ENCODE results near the gene ZNF780A. TPM values are rescaled to one million over a fixed set of nuclear protein-coding genes. Genes with fewer than 3 reads are reported as not detected.

Gene ZNF780A
- total RNA-seq, 1 donor from 2014 or later = 19.4 TPM

DNA sequence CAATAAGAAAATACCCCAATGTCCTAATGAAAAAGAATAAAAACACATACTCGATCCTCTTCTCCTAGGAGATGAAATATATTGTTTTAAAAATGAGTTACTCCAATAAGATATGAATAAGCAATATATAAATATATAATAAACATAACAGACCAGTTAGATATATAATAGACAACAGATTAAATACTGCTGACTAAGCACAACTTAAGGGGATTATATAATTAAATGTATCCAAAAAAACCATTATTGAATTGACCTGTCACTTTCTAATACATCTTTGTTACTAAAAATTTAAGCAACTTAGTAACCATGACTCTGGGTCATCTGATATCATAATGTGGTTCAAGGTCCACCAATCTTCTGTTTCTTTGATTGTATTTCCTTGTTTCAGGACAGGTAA lies 20.7 kb downstream of the ZNF780A start:
- Mint-ChIP-seq H3K36me3 (ENCODE audit: low read depth, unreplicated experiment) (peaks cover 42% of the 10 kb centered on the region), H3K4me1 (ENCODE audit: unreplicated experiment) (no peaks in the 10 kb centered on the region), H3K9me3 (ENCODE audit: unreplicated experiment) (peaks cover 6% of the 10 kb centered on the region), H3K4me3 (ENCODE audit: unreplicated experiment) (no peak overlapping the region), H3K27me3 (ENCODE audit: unreplicated experiment) (peaks cover 1% of the 10 kb centered on the region), H3K27ac (ENCODE audit: unreplicated experiment) (no peak overlapping the region)
- no peak for DNase-seq (ENCODE audit: low spot score)
- TF ChIP-seq, protein P1, sequence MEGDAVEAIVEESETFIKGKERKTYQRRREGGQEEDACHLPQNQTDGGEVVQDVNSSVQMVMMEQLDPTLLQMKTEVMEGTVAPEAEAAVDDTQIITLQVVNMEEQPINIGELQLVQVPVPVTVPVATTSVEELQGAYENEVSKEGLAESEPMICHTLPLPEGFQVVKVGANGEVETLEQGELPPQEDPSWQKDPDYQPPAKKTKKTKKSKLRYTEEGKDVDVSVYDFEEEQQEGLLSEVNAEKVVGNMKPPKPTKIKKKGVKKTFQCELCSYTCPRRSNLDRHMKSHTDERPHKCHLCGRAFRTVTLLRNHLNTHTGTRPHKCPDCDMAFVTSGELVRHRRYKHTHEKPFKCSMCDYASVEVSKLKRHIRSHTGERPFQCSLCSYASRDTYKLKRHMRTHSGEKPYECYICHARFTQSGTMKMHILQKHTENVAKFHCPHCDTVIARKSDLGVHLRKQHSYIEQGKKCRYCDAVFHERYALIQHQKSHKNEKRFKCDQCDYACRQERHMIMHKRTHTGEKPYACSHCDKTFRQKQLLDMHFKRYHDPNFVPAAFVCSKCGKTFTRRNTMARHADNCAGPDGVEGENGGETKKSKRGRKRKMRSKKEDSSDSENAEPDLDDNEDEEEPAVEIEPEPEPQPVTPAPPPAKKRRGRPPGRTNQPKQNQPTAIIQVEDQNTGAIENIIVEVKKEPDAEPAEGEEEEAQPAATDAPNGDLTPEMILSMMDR (IDR thresholded peaks at IDR 0.05; ENCODE audit: unreplicated experiment) = no peak

DNA sequence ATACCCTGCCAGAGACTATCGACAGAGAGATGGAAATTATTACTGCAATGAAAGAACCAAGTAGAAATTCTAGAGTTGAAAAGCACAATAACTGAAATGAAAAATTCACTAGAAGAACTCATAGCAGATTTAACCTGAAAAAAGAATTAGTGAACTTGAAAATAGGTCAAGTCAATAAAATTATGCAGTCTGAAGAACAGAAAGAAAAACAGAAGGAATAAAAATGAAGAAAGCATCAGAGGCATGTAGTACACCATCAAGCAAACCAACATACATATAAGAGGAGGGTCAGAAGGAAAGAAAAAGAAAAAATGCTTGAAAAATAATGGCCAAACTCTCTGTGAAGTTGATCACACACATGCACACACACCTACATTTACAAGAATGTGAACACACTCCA lies 31.1 kb downstream of the ZNF780A start:
- H3K36me3 Mint-ChIP-seq (ENCODE audit: low read depth, unreplicated experiment) = peaks cover 6% of the 10 kb centered on the region
- peaks cover 7% of the 10 kb centered on the region for H3K9me3 Mint-ChIP-seq (ENCODE audit: unreplicated experiment)
- no peak for DNase-seq (ENCODE audit: low spot score)
- H3K4me3 Mint-ChIP-seq (ENCODE audit: unreplicated experiment) = no peak overlapping the region
- no peak overlapping the region for H3K27ac Mint-ChIP-seq (ENCODE audit: unreplicated experiment)
- TF ChIP-seq, protein P1 (IDR thresholded peaks at IDR 0.05; ENCODE audit: unreplicated experiment) = no peak
- peaks cover 16% of the 10 kb centered on the region for H3K4me1 Mint-ChIP-seq (ENCODE audit: unreplicated experiment)
- H3K27me3 Mint-ChIP-seq (ENCODE audit: unreplicated experiment) = peaks cover 7% of the 10 kb centered on the region

DNA sequence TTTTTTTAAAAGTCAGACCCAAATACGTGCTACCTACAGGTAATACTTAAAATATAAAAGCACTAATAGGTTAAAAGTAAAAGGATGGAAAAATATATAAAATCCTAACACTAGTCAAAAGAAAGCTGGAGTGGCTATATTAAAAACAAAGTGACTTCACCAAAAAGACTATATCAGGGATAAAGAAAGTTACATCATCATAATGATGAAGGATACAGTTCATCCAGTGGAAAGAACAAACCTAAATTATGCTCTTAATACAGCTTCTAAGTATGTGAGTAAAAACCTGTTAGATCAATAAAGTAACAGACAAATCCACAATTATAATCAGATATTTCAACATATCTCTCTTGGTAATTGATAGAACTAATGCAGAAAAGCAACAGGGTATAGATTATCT lies 33.6 kb downstream of the ZNF780A start:
- Mint-ChIP-seq H3K27me3 (ENCODE audit: unreplicated experiment) (peaks cover 7% of the 10 kb centered on the region), H3K27ac (ENCODE audit: unreplicated experiment) (no peak overlapping the region), H3K4me1 (ENCODE audit: unreplicated experiment) (peaks cover 18% of the 10 kb centered on the region), H3K9me3 (ENCODE audit: unreplicated experiment) (peaks cover 7% of the 10 kb centered on the region), H3K4me3 (ENCODE audit: unreplicated experiment) (peak overlapping the region; percentile 100), H3K36me3 (ENCODE audit: low read depth, unreplicated experiment) (peaks cover 6% of the 10 kb centered on the region)
- TF ChIP-seq, protein P1 (IDR thresholded peaks at IDR 0.05; ENCODE audit: unreplicated experiment) = no peak
- no peak for DNase-seq (ENCODE audit: low spot score)

DNA sequence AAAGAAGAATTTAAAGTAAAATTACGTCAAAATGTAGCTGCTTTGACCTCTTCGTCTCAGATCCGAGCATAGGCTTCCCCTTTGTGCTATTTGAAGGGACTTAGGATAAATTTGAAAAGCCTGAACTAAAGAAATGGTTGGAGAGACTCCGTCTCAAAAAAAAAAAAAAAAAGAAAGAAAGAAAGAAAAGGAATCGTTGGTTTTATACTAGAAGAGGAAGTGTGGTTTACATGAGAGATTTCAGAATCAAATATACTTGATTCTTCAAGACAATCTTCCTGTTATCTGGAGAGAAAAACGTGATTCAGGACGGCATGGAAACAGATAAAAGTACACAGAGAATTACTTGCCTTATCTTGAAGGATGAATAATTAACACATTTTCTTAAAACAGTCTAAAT lies 34.2 kb downstream of the ZNF780A start:
- peak overlapping the region; percentile 100 for H3K4me3 Mint-ChIP-seq (ENCODE audit: unreplicated experiment)

DNA sequence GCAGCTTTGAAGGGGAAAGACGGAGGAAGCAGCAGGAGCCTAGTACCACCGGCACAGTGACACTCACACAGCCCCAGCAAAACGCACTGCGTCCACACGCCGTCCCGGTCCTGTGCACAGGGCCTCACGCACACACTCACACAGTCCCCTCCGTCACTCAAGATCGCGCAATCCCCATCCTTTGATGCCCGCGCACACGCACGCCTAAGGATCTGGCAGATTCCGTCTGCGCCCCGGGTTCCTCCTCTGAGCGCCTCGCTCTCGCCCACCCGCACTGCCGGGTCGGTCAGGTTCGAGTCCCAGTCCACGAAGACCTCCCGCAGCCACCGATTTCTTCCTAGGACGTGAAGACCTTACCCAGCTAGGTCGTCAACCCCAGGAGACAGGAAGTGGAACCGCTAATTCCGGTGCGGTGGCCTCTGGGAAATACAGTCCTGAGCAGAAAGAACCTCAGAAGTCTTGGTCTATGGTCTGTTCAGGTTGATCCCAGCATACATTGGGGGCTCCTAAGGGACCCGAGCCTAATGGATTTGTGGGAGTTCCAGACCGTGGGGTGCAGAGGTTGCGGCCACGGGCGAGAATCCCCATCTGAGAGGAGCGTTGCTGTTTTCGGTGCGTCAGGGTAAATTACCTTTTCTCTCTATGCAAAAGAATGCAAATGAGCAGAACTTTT lies 34.8 kb downstream of the ZNF780A start, which contains the start of gene ZNF780B:
Gene ZNF780B (minus strand): TSS at position 400 of the 673 bp plus-strand sequence. CDS start 5,899 bp downstream, outside the sequence.
- TF ChIP-seq, protein P1 (IDR thresholded peaks at IDR 0.05; ENCODE audit: unreplicated experiment) = no peak
- H3K9me3 Mint-ChIP-seq (ENCODE audit: unreplicated experiment) = peaks cover 7% of the 10 kb centered on the region
- peak; percentile 42 for DNase-seq (ENCODE audit: low spot score)
- peaks cover 6% of the 10 kb centered on the region for H3K36me3 Mint-ChIP-seq (ENCODE audit: low read depth, unreplicated experiment)
- H3K27me3 Mint-ChIP-seq (ENCODE audit: unreplicated experiment) = peaks cover 7% of the 10 kb centered on the region
- H3K4me3 Mint-ChIP-seq (ENCODE audit: unreplicated experiment) = peak within 1 kb of the TSS; percentile 100
- peaks cover 18% of the 10 kb centered on the region for H3K4me1 Mint-ChIP-seq (ENCODE audit: unreplicated experiment)
- peak within 1 kb of the TSS; percentile 84 for H3K27ac Mint-ChIP-seq (ENCODE audit: unreplicated experiment)

More for the DNA sequence above, 34.2 kb downstream of the ZNF780A start:
- Mint-ChIP-seq H3K4me1 (ENCODE audit: unreplicated experiment) (peaks cover 18% of the 10 kb centered on the region), H3K27me3 (ENCODE audit: unreplicated experiment) (peaks cover 7% of the 10 kb centered on the region), H3K36me3 (ENCODE audit: low read depth, unreplicated experiment) (peaks cover 6% of the 10 kb centered on the region), H3K27ac (ENCODE audit: unreplicated experiment) (peak overlapping the region; percentile 71), H3K9me3 (ENCODE audit: unreplicated experiment) (peaks cover 7% of the 10 kb centered on the region)
- no peak for DNase-seq (ENCODE audit: low spot score)
- TF ChIP-seq, protein P1 (IDR thresholded peaks at IDR 0.05; ENCODE audit: unreplicated experiment) = no peak
